GM19455 (cell line): Measurements from ENCODE around the gene TOMT.

ENCODE experiments used
- ATAC-seq: cut with Tn5 transposase; IDR thresholded peaks from one replicate; pipeline ENCODE4 v1.9.1; 2021; ENCODE audit not compliant: unreplicated experiment

The TOMT gene

GRCh38 chr11:72157131-72157530 lies 51.4 kb downstream of the TOMT start:
- no peak for ATAC-seq
